GM19468 (cell line): ENCODE measurements around the gene KRTAP12-4.
"Not testable (repeated sequence)": the region's sequence is repeated elsewhere in the genome, so short reads cannot be mapped to it uniquely, and the experiment has no call there.

Source experiments
- ATAC-seq: cut with Tn5 transposase; IDR thresholded peaks from one replicate; pipeline ENCODE4 v1.9.1; 2021; ENCODE audit warnings: mild to moderate bottlenecking, moderate library complexity, moderate number of reproducible peaks; ENCODE audit not compliant: unreplicated experiment; ENCODE audit errors: extremely low read depth

Gene KRTAP12-4

DNA sequence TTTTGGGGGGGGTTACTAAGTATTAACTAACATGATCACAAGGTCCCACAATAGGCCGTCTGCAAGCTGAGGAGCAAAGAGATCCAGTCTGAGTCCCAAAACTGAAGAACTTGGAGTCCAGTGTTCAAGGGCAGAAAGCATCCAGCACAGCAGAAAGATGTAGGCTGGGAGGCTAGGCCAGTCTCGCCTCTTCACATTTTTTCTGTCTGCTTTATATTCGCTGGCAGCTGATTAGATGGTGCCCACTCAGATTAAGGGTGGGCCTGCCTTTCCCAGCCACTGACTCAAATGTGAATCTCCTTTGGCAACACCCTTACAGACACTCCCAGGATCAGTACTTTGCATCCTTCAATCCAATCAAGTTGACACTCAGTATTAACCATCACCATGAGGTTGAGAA lies 35.3 kb upstream of the KRTAP12-4 start:
- not testable (repeated sequence) for ATAC-seq

GRCh38 chr21:44687671-44688070 lies 33.2 kb upstream of the KRTAP12-4 start:
- no peak for ATAC-seq

GRCh38 chr21:44686843-44687561 lies 32.5 kb upstream of the KRTAP12-4 start:
- no peak for ATAC-seq

GRCh38 chr21:44686000-44686781 lies 31.7 kb upstream of the KRTAP12-4 start:
- ATAC-seq: no peak

GRCh38 chr21:44685050-44685449 lies 30.6 kb upstream of the KRTAP12-4 start:
- ATAC-seq: not testable (repeated sequence)

DNA sequence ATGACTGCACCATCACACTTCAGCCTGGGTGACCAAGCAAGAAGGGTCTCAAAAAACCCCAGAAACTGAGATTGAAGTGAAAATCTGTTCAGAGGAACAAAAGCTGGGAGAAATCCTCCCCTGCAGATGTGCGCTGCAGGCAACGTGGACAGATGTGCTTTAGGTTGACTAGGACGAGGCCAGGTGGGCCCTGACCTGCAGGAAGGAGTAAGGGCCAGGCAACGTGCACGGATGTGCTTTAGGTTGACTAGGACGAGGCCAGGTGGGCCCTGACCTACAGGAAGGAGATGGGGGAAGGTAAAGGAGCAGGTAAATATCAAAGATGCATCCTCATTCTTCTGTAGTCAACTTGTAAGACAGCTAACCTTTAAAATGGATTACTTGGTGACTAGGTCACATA lies 30.0 kb upstream of the KRTAP12-4 start:
- ATAC-seq: no peak

- no peak for ATAC-seq
Observed at GRCh38 chr21:44684077-44684476, 29.6 kb upstream of the KRTAP12-4 start.

GRCh38 chr21:44682580-44683151 lies 28.2 kb upstream of the KRTAP12-4 start:
- ATAC-seq: no peak

- no peak for ATAC-seq
Observed at GRCh38 chr21:44681861-44682579, 27.6 kb upstream of the KRTAP12-4 start, which contains the start of gene KRTAP12-1. Gene KRTAP12-1 (minus strand): TSS chr21:44682163. CDS start chr21:44682123, 40 bp downstream.

GRCh38 chr21:44681152-44681551 lies 26.7 kb upstream of the KRTAP12-4 start:
- no peak for ATAC-seq

DNA sequence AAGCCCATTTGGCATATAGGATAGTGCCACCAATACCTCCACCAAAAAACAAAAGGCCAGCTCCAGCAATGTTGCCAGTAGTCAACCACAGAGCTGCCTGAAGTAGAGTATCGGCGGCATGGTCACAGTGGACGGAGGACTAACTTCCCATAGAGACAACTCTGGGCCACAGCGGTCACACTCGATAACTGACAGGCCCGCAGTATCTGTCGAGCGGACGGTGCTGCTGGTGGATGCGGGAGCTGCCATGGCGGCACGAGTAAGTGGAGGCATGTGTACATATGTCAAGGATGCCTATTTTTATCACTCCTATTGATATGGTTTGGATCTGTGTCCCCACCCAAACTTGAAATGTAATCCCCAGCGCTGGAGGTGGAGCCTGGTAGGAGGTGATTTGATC lies 23.4 kb upstream of the KRTAP12-4 start:
- no peak for ATAC-seq

DNA sequence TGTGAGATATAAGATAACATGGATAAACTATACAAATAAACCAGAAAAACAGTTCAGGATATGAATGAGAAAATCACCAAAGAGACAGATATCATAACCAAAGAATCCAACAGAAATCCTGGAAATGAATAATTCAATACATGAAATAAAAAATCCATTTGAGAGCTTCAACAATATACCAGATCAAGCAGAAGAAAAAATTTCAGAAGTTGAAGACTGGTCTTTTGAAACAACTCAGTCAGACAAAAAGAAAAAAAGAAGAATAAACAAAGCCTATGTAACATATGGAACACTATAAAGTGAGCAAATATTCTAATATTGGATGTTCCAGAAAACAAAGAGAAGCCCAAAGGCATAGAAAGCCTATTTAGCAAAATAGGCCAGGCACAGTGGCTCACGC lies 17.5 kb upstream of the KRTAP12-4 start:
- no peak for ATAC-seq

DNA sequence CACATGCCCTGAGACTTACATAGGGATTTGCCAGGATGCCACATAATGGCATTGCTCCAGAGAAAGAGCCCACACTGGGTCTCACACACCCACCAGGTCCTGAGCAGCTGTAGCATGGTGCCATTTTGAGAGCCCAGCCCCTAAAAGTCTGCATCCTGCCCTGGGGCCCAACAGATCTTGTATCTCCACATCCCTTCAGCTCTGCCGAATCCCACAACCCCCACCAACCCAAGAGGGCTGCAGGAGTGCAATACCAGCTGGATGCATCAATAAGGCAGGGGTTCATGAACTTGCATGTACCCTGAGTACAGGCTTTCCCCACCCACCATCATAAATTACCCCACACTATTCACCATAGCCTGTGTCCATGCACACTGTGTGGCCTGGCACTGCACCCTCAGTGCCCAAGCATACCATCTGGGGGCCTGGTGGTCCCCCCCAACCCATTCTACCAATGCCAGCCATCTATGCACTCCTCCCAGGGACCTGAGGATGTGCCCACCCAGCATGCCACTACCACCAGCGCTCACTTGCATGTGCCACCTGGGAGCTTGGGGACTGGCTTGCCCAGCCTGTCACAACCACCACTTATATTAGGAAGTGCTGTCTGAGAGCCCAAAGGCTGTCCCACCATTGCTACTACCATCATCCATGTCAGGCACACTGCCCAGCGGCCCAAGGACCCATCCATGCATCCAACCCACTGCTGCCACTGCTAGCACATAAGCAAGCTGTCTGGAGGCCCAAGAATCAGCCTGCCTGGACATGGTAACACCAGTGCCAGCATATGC lies 16.4 kb upstream of the KRTAP12-4 start:
- ATAC-seq: no peak

GRCh38 chr21:44667612-44668011 lies 13.2 kb upstream of the KRTAP12-4 start:
- no peak for ATAC-seq

GRCh38 chr21:44666401-44667320 lies 12.2 kb upstream of the KRTAP12-4 start, which contains the start of gene KRTAP12-2:
Gene KRTAP12-2 (minus strand): TSS chr21:44666927. CDS start chr21:44666886, 41 bp downstream.
- ATAC-seq: no peak

DNA sequence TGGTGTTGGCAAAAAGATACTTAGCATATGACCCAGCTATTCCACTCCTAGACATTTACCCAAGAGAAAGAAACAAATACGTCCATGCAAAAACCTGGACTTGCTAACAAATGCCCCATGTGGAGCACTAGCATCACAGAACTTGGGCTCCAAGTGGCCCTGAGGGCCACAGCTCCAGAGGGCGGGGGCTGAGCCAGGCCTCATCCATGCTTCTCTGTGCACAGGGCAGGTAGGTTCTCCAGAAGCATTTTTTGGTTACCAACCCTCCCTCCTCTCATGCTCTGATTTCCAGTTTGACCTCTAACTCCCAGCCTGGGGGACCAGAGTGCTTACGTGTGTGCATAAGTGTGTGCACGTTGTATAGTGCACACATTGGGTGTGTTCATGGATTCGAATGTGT lies 10.2 kb upstream of the KRTAP12-4 start:
- no peak for ATAC-seq

DNA sequence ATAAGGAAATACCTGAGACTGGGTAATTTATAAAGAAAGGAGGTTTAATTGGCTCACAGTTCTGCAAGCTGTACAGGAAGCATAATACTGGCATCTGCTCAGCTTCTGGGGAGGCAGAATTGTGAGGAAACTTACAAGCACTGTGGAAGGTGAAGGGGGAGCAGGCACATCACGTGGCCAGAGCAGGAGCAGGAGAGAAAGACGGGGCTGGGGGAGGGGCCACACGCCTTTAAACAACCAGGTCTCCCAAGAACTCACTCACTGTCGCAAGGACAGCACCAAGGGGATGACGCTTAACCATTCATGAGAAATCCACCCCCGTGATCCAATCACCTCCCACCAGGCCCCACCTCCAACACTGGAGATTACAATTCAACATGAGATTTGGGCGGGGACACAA lies 7.1 kb upstream of the KRTAP12-4 start:
- ATAC-seq: not testable (repeated sequence)

- no peak for ATAC-seq
Observed at GRCh38 chr21:44658913-44659595, 4.6 kb upstream of the KRTAP12-4 start.
